Fibroblast of lung (primary cell): ENCODE measurements around the gene FAM50B.

Experiments
- CTCF ChIP-seq, 2 donors: IDR thresholded peaks in 1 of 2; conservative IDR thresholded peaks in 1 of 2; 1 replicate in 1 of 2; 2 replicates in 1 of 2; pipeline ENCODE4 v1.5.1; 2011 to 2012; ENCODE audit warnings: low read length in 2 of 2, control low read depth in 1 of 2, inconsistent platforms in 1 of 2, low read depth in 1 of 2, mild to moderate bottlenecking in 1 of 2
- EZH2 ChIP-seq: IDR thresholded peaks from 2 replicates; pipeline ENCODE4 v1.5.1; 2012; ENCODE audit warnings: low read length, control low read depth, mild to moderate bottlenecking; ENCODE audit errors: missing control alignments

GRCh38 chr6:3852391-3852790 lies 3.2 kb downstream of the FAM50B start:
- TF ChIP-seq CTCF (conservative IDR thresholded peaks at IDR 0.05 in 1 of 2, IDR thresholded peaks at IDR 0.05 in 1 of 2; ENCODE audit: low read depth in 1 of 2, low read length in 2 of 2) (no peak), EZH2 (no peak)
